Ascending aorta (tissue), 2 donors: ENCODE results near the gene TUBGCP2. TPM values are rescaled to one million over a fixed set of nuclear protein-coding genes. Genes with fewer than 3 reads are reported as not detected.

Source experiments
- DNase-seq, 2 donors: peaks; one replicate each; pipeline ENCODE4 v3.0.0-alpha.2; 2019; ENCODE audit warnings: low spot score in 2 of 2
- H3K27ac ChIP-seq, 2 donors: fragments of 200-600 bp; sonication (generic); one replicate each; pipeline ENCODE4 v1.5.1; 2016 to 2017; ENCODE audit warnings: mild to moderate bottlenecking in 1 of 2
- H3K27me3 ChIP-seq: fragments of 200-600 bp; sonication (generic); one replicate; pipeline ENCODE4 v1.5.1; 2017
- H3K36me3 ChIP-seq, 2 donors: fragments of 200-600 bp; sonication (generic); one replicate each; pipeline ENCODE4 v1.5.1; 2016
- H3K4me1 ChIP-seq, 2 donors: fragments of 200-600 bp; sonication (generic); one replicate each; pipeline ENCODE4 v1.5.1; 2016 to 2017; ENCODE audit warnings: mild to moderate bottlenecking in 1 of 2
- H3K4me3 ChIP-seq, 2 donors: fragments of 200-600 bp; sonication (generic); one replicate each; pipeline ENCODE4 v1.5.1; 2016 to 2017; ENCODE audit warnings: mild to moderate bottlenecking in 1 of 2
- H3K9me3 ChIP-seq, 2 donors: fragments of 200-600 bp; sonication (generic); one replicate each; pipeline ENCODE4 v1.5.1; 2016
- CTCF ChIP-seq, 3 experiments: fragments of 200-600 bp in 2 of 3; fragments of 450-650 bp in 1 of 3; sonication (generic) in 2 of 3; IDR thresholded peaks; one replicate each; pipeline ENCODE4 v1.5.1; 2016 to 2019; ENCODE audit warnings: antibody characterized with exemption in 3 of 3, mild to moderate bottlenecking in 1 of 3, moderate library complexity in 1 of 3
- intact Hi-C: fragments of 100-400 bp; cut with DNase I; formaldehyde crosslinking; loops from one replicate; pipeline ENCODE4 v1.15.1; 2023
- total RNA-seq: library from RNA; depleted of rRNA; stranded (reverse); fragments of >200 nt; gene quantifications from one replicate; pipeline ENCODE4 v1.1.0, GENCODE V29; 2016

Gene TUBGCP2
- 72.4 TPM for total RNA-seq

- Histone ChIP-seq H3K4me1 (peaks cover 2 to 25% of the 10 kb centered on the region in 2 donors), H3K27me3 (no peaks in the 10 kb centered on the region), H3K4me3 (peak within 1 kb of the TSS; percentile 92 to 93), H3K9me3 (no peaks in the 10 kb centered on the region), H3K27ac (peak within 1 kb of the TSS; percentile 87 to 91), H3K36me3 (peaks cover 19 to 22% of the 10 kb centered on the region in 2 donors)
- peak in 1 of 3 experiments; percentile 5 for TF ChIP-seq CTCF (IDR thresholded peaks at IDR 0.05)
- intact Hi-C loops: loop anchor here (1.0 to 5.0 kb wide), 6 partner anchors 20 to 1001 kb away; partner anchors contain the start of genes ECHS1, LRRC27, MTG1 and STK32C
- DNase-seq: peak in 1 of 2 donors; percentile 94
These were observed at the start of gene TUBGCP2, which contains the start of gene ZNF511 for GRCh38 chr10:133308421-133309099. Gene TUBGCP2, minus strand, starts transcription at chr10:133308872. Its CDS starts 5,931 bp downstream, at chr10:133302941. Gene ZNF511, plus strand, starts transcription at chr10:133308914. Its CDS starts 30 bp downstream, at chr10:133308944.

- Histone ChIP-seq H3K36me3 (peaks cover 2 to 6% of the 10 kb centered on the region in 2 donors), H3K27me3 (no peaks in the 10 kb centered on the region), H3K9me3 (no peaks in the 10 kb centered on the region), H3K27ac (peak within 1 kb of the TSS; percentile 46), H3K4me3 (peak within 1 kb of the TSS; percentile 72 to 81), H3K4me1 (peaks cover 6 to 12% of the 10 kb centered on the region in 2 donors)
- TF ChIP-seq CTCF (IDR thresholded peaks at IDR 0.05): no peak
- intact Hi-C loops: loop anchor here (1.0 kb wide), 1 partner anchor 16 kb away; the partner anchor contains the start of gene ECHS1
- peak in 1 of 2 donors; percentile 79 for DNase-seq
These were observed 48.9 kb upstream of the TUBGCP2 start, which contains the start of gene FUOM for GRCh38 chr10:133357285-133358161. Gene FUOM, minus strand, starts transcription at chr10:133358019. Its CDS starts 12 bp downstream, at chr10:133358007.

GRCh38 chr10:133356549-133357284 lies 48.0 kb upstream of the TUBGCP2 start:
- intact Hi-C loops: no loop called here
- no peaks in the 10 kb centered on the region for H3K9me3 ChIP-seq
- no peak for DNase-seq
- H3K4me3 ChIP-seq: peak overlapping the region; percentile 72 to 81
- no peak overlapping the region for H3K27ac ChIP-seq
- no peaks in the 10 kb centered on the region for H3K27me3 ChIP-seq
- no peaks in the 10 kb centered on the region for H3K36me3 ChIP-seq
- TF ChIP-seq CTCF (IDR thresholded peaks at IDR 0.05): no peak
- H3K4me1 ChIP-seq: peaks cover 6 to 12% of the 10 kb centered on the region in 2 donors

GRCh38 chr10:133355991-133356390 lies 47.3 kb upstream of the TUBGCP2 start:
- Histone ChIP-seq H3K9me3 (no peaks in the 10 kb centered on the region), H3K27me3 (no peaks in the 10 kb centered on the region), H3K4me1 (peaks cover 6 to 12% of the 10 kb centered on the region in 2 donors), H3K36me3 (no peaks in the 10 kb centered on the region), H3K4me3 (no peak overlapping the region), H3K27ac (no peak overlapping the region)
- intact Hi-C loops: no loop called here
- no peak for TF ChIP-seq CTCF (IDR thresholded peaks at IDR 0.05)
- no peak for DNase-seq

GRCh38 chr10:133355266-133355665 lies 46.6 kb upstream of the TUBGCP2 start:
- Histone ChIP-seq H3K4me1 (peaks cover 6 to 12% of the 10 kb centered on the region in 2 donors), H3K4me3 (no peak overlapping the region), H3K27me3 (no peaks in the 10 kb centered on the region), H3K27ac (no peak overlapping the region), H3K9me3 (no peaks in the 10 kb centered on the region), H3K36me3 (no peaks in the 10 kb centered on the region)
- no peak for TF ChIP-seq CTCF (IDR thresholded peaks at IDR 0.05)
- intact Hi-C loops: no loop called here
- DNase-seq: no peak
